HEK293 (cell line): ENCODE data around the gene CDH26.

Experiments
- CTCF ChIA-PET: fragments of 350-600 bp; formaldehyde crosslinking; extraction: SDS; loops from one replicate; lab custom pipeline; 2021; ENCODE audit warnings: antibody characterized with exemption; lab: Yijun Ruan, JAX
- POLR2A ChIA-PET: fragments of 300-600 bp; formaldehyde crosslinking; extraction: SDS; loops from one replicate; lab custom pipeline; 2020; ENCODE audit warnings: antibody characterized with exemption, inconsistent platforms; lab: Yijun Ruan, JAX
- H3K27ac ChIP-seq: fragments of 200-500 bp; sonication (Bioruptor generic); 2 replicates; pipeline ENCODE4 v1.5.1; 2014; ENCODE audit warnings: low read depth, low read length, control low read depth, inconsistent platforms; ENCODE audit errors: extremely low read depth
- H3K36me3 ChIP-seq, 2 experiments: fragments of 200-500 bp in 1 of 2; sonication (Bioruptor generic) in 1 of 2; 1 replicate in 1 of 2; 2 replicates in 1 of 2; pipeline ENCODE4 v1.5.1; 2014 to 2017; ENCODE audit warnings: inconsistent platforms in 2 of 2, low read length in 2 of 2; ENCODE audit not compliant: control insufficient read depth in 2 of 2, insufficient read depth in 1 of 2
- H3K4me1 ChIP-seq: fragments of 200-500 bp; sonication (Bioruptor generic); 2 replicates; pipeline ENCODE4 v1.5.1; 2014; ENCODE audit warnings: mild to moderate bottlenecking, low read length, inconsistent platforms; ENCODE audit not compliant: control insufficient read depth, insufficient read depth
- H3K4me3 ChIP-seq: 2 replicates; pipeline ENCODE4 v1.5.1; 2011; ENCODE audit warnings: low read depth, mild to moderate bottlenecking, control low read depth, low read length, moderate library complexity
- H3K9me3 ChIP-seq: fragments of 200-500 bp; sonication (Bioruptor generic); 2 replicates; pipeline ENCODE4 v1.5.1; 2014; ENCODE audit warnings: low read depth, low read length, inconsistent platforms; ENCODE audit not compliant: control insufficient read depth, insufficient read depth
- HOXA7 ChIP-seq: sonication (generic); formaldehyde crosslinking; IDR thresholded peaks from 2 replicates; pipeline ENCODE4 v1.8.1; 2022; ENCODE audit warnings: missing genetic modification reagents, borderline replicate concordance
- HOXD13 ChIP-seq: sonication (generic); formaldehyde crosslinking; IDR thresholded peaks from 2 replicates; pipeline ENCODE4 v1.8.0; 2022; ENCODE audit warnings: missing genetic modification reagents, borderline replicate concordance
- SCRT1 ChIP-seq: fragments of 450-650 bp; formaldehyde crosslinking; IDR thresholded peaks from 2 replicates; pipeline ENCODE4 v1.5.1; 2016; ENCODE audit warnings: missing biosample characterization, missing genetic modification characterization, borderline replicate concordance
- YY2 ChIP-seq: fragments of 450-650 bp; formaldehyde crosslinking; IDR thresholded peaks from 2 replicates; pipeline ENCODE4 v1.5.1; 2016; ENCODE audit warnings: missing biosample characterization, missing genetic modification characterization
- ZFP69B ChIP-seq: fragments of 450-650 bp; formaldehyde crosslinking; IDR thresholded peaks from 2 replicates; pipeline ENCODE4 v1.5.1; 2016; ENCODE audit warnings: missing biosample characterization, missing genetic modification characterization
- ZNF114 ChIP-seq: fragments of 450-650 bp; formaldehyde crosslinking; IDR thresholded peaks from 2 replicates; pipeline ENCODE4 v1.5.0; 2017; ENCODE audit warnings: missing biosample characterization, missing genetic modification characterization
- ZNF146 ChIP-seq: fragments of 450-650 bp; formaldehyde crosslinking; IDR thresholded peaks from 2 replicates; pipeline ENCODE4 v1.5.1; 2016; ENCODE audit warnings: missing biosample characterization, missing genetic modification characterization
- ZNF239 ChIP-seq: fragments of 450-650 bp; formaldehyde crosslinking; IDR thresholded peaks from 2 replicates; pipeline ENCODE4 v1.5.1; 2016; ENCODE audit warnings: missing biosample characterization, missing genetic modification characterization
- ZNF391 ChIP-seq: fragments of 450-650 bp; formaldehyde crosslinking; IDR thresholded peaks from 2 replicates; pipeline ENCODE4 v1.5.1; 2016; ENCODE audit warnings: low read depth, missing biosample characterization, missing genetic modification characterization, borderline replicate concordance
- ZNF629 ChIP-seq: fragments of 450-650 bp; formaldehyde crosslinking; IDR thresholded peaks from 2 replicates; pipeline ENCODE4 v1.5.1; 2017; ENCODE audit warnings: missing biosample characterization, missing genetic modification characterization
- ZNF830 ChIP-seq: fragments of 450-650 bp; IDR thresholded peaks from 2 replicates; pipeline ENCODE4 v1.5.0; 2018; ENCODE audit warnings: missing biosample characterization, missing genetic modification characterization, low read depth, mild to moderate bottlenecking, moderate library complexity
- ZSCAN16 ChIP-seq: fragments of 450-650 bp; formaldehyde crosslinking; IDR thresholded peaks from 2 replicates; pipeline ENCODE4 v1.5.1; 2016; ENCODE audit warnings: missing biosample characterization, missing genetic modification characterization
- TF ChIP-seq, protein P1 (sequence below): fragments of 450-650 bp; formaldehyde crosslinking; IDR thresholded peaks from 2 replicates; pipeline ENCODE4 v1.5.0; 2017; ENCODE audit warnings: missing biosample characterization, missing genetic modification characterization, borderline replicate concordance
- TF ChIP-seq, protein P2 (sequence below): IDR thresholded peaks from 2 replicates; pipeline ENCODE4 v1.6.1; 2011; ENCODE audit warnings: mild to moderate bottlenecking, low read depth, low read length, borderline replicate concordance
- TF ChIP-seq, protein P3 (sequence below): fragments of 450-650 bp; formaldehyde crosslinking; IDR thresholded peaks from 2 replicates; pipeline ENCODE4 v1.5.1; 2016; ENCODE audit warnings: missing biosample characterization, missing genetic modification characterization

The CDH26 gene

DNA sequence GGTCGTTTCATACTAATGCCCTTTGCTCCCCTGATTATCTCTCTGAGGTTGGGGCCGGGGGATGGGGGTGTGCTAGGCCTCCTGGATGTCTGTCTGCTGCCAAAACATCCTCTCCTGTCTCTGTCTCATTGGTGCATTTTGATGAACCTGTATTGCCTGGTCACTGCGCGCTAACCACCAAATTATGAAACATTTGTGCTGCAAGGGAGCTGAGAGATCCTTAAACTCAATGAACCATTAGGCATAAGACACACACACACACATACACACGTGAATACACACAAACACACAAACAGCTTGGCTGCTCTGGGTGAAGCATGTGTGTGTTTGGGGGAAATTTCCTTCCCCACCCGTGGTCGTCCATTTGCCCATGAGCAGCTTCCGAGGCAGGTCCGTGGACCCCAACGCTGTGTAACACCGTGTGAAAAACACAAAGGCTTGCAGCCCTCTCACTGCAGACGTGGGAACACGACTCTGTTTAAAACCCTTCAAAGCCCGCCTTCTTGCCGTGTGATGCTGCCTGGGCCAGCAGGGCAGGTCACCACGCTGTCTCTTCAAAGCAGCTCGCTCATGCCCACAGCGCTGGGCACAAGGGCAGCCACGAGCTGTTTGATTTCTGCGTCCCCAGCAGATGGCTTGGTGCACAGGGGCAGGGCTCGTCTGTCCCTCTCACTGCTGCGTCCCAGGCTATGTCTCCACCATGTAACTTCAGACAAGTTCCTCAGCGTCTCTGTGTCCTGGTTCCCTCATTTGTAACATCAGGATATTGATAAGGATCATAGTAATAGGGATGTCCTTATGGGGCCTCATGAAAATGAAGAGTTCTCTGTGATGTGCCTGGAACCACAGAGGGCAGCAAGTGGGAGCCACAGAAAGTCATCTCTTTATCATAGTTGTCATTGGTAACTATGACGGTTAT, 96.8 kb downstream of the CDH26 start:
- POLR2A ChIA-PET = no interaction called here
- Histone ChIP-seq H3K4me3 (no peak overlapping the region), H3K9me3 (no peaks in the 10 kb centered on the region), H3K36me3 (no peaks in the 10 kb centered on the region), H3K4me1 (peaks cover 6% of the 10 kb centered on the region; the same call in 1 of the 2 replicates), H3K27ac (no peak overlapping the region)
- no peak for TF ChIP-seq ZNF830
- no peak for TF ChIP-seq ZNF146 (tag by site-specific recombination)
- no peak for TF ChIP-seq HOXD13 (CRISPR knock-in tag)
- CTCF ChIA-PET = interaction anchor here (0.6 to 1.1 kb wide), 3 partner anchors 42 to 210 kb away, joined by 3 to 4 read pairs (median 3); no protein-coding TSS in a partner anchor

DNA sequence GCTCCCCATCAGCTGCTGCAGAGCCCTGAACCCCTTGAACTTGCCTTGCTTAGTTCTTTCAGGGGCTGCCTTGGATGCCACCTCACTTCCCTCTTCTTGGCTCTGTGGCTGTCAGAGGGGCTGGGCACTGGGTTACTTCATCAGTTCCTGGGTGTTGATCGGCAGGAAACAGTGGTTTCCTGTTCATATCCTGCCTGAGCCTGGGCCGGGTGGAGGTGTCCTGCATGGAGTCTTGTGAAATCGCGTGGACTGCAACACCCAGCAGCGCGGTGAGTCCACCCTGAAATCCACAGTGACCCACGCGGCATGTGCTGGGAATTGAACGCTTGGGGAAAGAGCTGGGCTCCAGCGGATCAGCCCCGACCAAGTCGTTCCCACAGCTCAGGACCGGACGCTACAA, 97.5 kb downstream of the CDH26 start:
- no peaks in the 10 kb centered on the region for H3K36me3 ChIP-seq
- POLR2A ChIA-PET = no interaction called here
- H3K27ac ChIP-seq = no peak overlapping the region
- H3K4me3 ChIP-seq = no peak overlapping the region
- CTCF ChIA-PET = interaction anchor here (1.0 to 1.1 kb wide), 2 partner anchors 43 to 209 kb away, joined by 3 to 4 read pairs; no protein-coding TSS in a partner anchor
- H3K4me1 ChIP-seq = peaks cover 6% of the 10 kb centered on the region; the same call in 1 of the 2 replicates
- no peaks in the 10 kb centered on the region for H3K9me3 ChIP-seq
- TF ChIP-seq ZFP69B (no peak), SCRT1 (tag by site-specific recombination) (no peak), ZNF830 (no peak), ZNF629 (no peak), ZNF114 (tag by site-specific recombination) (no peak)
- TF ChIP-seq, protein P1, sequence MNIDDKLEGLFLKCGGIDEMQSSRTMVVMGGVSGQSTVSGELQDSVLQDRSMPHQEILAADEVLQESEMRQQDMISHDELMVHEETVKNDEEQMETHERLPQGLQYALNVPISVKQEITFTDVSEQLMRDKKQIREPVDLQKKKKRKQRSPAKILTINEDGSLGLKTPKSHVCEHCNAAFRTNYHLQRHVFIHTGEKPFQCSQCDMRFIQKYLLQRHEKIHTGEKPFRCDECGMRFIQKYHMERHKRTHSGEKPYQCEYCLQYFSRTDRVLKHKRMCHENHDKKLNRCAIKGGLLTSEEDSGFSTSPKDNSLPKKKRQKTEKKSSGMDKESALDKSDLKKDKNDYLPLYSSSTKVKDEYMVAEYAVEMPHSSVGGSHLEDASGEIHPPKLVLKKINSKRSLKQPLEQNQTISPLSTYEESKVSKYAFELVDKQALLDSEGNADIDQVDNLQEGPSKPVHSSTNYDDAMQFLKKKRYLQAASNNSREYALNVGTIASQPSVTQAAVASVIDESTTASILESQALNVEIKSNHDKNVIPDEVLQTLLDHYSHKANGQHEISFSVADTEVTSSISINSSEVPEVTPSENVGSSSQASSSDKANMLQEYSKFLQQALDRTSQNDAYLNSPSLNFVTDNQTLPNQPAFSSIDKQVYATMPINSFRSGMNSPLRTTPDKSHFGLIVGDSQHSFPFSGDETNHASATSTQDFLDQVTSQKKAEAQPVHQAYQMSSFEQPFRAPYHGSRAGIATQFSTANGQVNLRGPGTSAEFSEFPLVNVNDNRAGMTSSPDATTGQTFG (tag by site-specific recombination) = no peak

DNA sequence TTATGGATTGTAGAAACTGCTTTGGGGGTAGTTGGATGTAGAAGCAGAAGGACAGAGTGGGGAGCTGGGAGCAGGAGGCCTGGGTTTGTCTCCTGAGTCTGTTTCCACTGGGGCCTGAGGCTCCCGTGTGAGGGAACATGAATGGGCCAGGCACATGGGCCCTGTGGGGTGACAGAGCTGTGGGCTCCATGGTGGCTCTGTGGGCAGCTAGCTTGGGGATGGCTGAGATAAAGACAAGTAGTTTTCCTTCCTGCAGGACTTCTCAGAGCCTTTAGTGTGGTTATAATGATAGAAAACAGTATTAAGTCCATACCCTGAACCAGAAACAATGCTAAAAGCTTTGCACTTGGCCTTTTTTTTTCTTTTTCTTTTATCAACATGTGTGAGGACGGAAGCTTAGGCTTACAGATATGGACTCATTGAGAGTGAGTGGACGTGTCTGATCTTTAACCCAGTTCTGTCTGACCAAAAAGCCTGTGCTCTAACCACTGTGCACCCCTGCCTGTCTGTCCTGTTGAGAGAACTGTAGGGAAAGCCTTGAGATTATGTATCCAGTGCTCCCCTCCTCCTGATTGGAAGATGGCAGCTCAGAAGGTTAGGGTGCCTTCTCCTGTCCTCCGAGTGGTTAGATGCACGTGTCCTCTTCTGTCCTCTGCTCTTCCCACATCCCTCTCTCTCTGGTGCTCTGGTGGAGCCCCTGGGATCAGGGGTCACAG, 98.3 kb downstream of the CDH26 start:
- H3K27ac ChIP-seq = no peak overlapping the region
- no peak overlapping the region for H3K4me3 ChIP-seq
- CTCF ChIA-PET = interaction anchor here (0.6 to 2.9 kb wide), 17 partner anchors 16 to 1840 kb away, joined by 3 to 22 read pairs (median 4); no protein-coding TSS in a partner anchor
- H3K4me1 ChIP-seq = peaks cover 6% of the 10 kb centered on the region; the same call in 1 of the 2 replicates
- TF ChIP-seq, protein P2, sequence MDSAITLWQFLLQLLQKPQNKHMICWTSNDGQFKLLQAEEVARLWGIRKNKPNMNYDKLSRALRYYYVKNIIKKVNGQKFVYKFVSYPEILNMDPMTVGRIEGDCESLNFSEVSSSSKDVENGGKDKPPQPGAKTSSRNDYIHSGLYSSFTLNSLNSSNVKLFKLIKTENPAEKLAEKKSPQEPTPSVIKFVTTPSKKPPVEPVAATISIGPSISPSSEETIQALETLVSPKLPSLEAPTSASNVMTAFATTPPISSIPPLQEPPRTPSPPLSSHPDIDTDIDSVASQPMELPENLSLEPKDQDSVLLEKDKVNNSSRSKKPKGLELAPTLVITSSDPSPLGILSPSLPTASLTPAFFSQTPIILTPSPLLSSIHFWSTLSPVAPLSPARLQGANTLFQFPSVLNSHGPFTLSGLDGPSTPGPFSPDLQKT = no peak
- TF ChIP-seq YY2 (tag by site-specific recombination) (no peak), ZNF239 (tag by site-specific recombination) (peak; percentile 53; the same call in 1 of the 2 replicates), ZSCAN16 (tag by site-specific recombination) (no peak), HOXA7 (CRISPR knock-in tag) (no peak), ZNF391 (tag by site-specific recombination) (no peak)
- TF ChIP-seq, protein P3, sequence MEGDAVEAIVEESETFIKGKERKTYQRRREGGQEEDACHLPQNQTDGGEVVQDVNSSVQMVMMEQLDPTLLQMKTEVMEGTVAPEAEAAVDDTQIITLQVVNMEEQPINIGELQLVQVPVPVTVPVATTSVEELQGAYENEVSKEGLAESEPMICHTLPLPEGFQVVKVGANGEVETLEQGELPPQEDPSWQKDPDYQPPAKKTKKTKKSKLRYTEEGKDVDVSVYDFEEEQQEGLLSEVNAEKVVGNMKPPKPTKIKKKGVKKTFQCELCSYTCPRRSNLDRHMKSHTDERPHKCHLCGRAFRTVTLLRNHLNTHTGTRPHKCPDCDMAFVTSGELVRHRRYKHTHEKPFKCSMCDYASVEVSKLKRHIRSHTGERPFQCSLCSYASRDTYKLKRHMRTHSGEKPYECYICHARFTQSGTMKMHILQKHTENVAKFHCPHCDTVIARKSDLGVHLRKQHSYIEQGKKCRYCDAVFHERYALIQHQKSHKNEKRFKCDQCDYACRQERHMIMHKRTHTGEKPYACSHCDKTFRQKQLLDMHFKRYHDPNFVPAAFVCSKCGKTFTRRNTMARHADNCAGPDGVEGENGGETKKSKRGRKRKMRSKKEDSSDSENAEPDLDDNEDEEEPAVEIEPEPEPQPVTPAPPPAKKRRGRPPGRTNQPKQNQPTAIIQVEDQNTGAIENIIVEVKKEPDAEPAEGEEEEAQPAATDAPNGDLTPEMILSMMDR (tag by site-specific recombination) = no peak
- TF ChIP-seq, all 188 proteins: peak for 1
- no peaks in the 10 kb centered on the region for H3K9me3 ChIP-seq
- H3K36me3 ChIP-seq = no peaks in the 10 kb centered on the region
- POLR2A ChIA-PET = interaction anchor here (1.0 kb wide), 1 partner anchor 81 kb away, joined by 3 read pairs; no protein-coding TSS in a partner anchor
